HT-29 (cell line): ENCODE measurements around the gene ADGRB3. TPM values are rescaled to one million over a fixed set of nuclear protein-coding genes. Genes with fewer than 3 reads are reported as not detected.
"Not testable (repeated sequence)": the region's sequence is repeated elsewhere in the genome, so short reads cannot be mapped to it uniquely, and the experiment has no call there.

Experiments
- DNase-seq: peaks from one replicate; pipeline ENCODE4 v3.0.0-alpha.2; 2015; ENCODE audit warnings: low spot score
- total RNA-seq: library from RNA; depleted of rRNA; stranded (reverse); fragments of >200 nt; shearing (Covaris generic); gene quantifications from 2 replicates; pipeline ENCODE4 v1.2.3, GENCODE V29; 2014

ADGRB3 gene
- total RNA-seq, 1 experiment from 2014 or later: not detected

GRCh38 chr6:69232496-69232895 is 597.4 kb downstream of the ADGRB3 start:
- no peak for DNase-seq

GRCh38 chr6:69232911-69233448 is 597.9 kb downstream of the ADGRB3 start:
- no peak for DNase-seq

- DNase-seq: no peak
These were observed 603.0 kb downstream of the ADGRB3 start for GRCh38 chr6:69238067-69238466.

- no peak for DNase-seq
These were observed 611.9 kb downstream of the ADGRB3 start for GRCh38 chr6:69246983-69247382.

GRCh38 chr6:69261010-69261409 is 625.9 kb downstream of the ADGRB3 start:
- no peak for DNase-seq

GRCh38 chr6:69263297-69263696 is 628.2 kb downstream of the ADGRB3 start:
- no peak for DNase-seq

GRCh38 chr6:69265090-69265489 is 630.0 kb downstream of the ADGRB3 start:
- DNase-seq: no peak

- no peak for DNase-seq
These were observed 630.6 kb downstream of the ADGRB3 start for GRCh38 chr6:69265706-69266105.

GRCh38 chr6:69276204-69276603 is 641.1 kb downstream of the ADGRB3 start:
- DNase-seq: no peak

GRCh38 chr6:69279805-69280204 is 644.7 kb downstream of the ADGRB3 start:
- no peak for DNase-seq

- no peak for DNase-seq
These were observed 645.8 kb downstream of the ADGRB3 start for GRCh38 chr6:69280858-69281257.

- no peak for DNase-seq
These were observed 649.2 kb downstream of the ADGRB3 start for GRCh38 chr6:69284176-69284730.

GRCh38 chr6:69285054-69285453 is 650.0 kb downstream of the ADGRB3 start:
- no peak for DNase-seq

- DNase-seq: no peak
These were observed 651.2 kb downstream of the ADGRB3 start for GRCh38 chr6:69286331-69286730.

GRCh38 chr6:69288198-69288597 is 653.1 kb downstream of the ADGRB3 start:
- DNase-seq: not testable (repeated sequence)

- DNase-seq: no peak
These were observed 654.8 kb downstream of the ADGRB3 start for GRCh38 chr6:69289689-69290495.

- DNase-seq: no peak
These were observed 658.4 kb downstream of the ADGRB3 start for GRCh38 chr6:69293471-69293870.

- DNase-seq: no peak
These were observed 659.3 kb downstream of the ADGRB3 start for GRCh38 chr6:69294407-69294806.

- DNase-seq: no peak
These were observed 659.8 kb downstream of the ADGRB3 start for GRCh38 chr6:69294862-69295261.

GRCh38 chr6:69303382-69303781 is 668.3 kb downstream of the ADGRB3 start:
- no peak for DNase-seq

GRCh38 chr6:69305456-69305855 is 670.4 kb downstream of the ADGRB3 start:
- no peak for DNase-seq

GRCh38 chr6:69308584-69308983 is 673.5 kb downstream of the ADGRB3 start:
- DNase-seq: no peak

- DNase-seq: peak; percentile 4
These were observed 676.8 kb downstream of the ADGRB3 start for GRCh38 chr6:69311888-69312287.
